Prostate gland (tissue), 2 donors: Measurements from ENCODE around the gene TMA7B. TPM values are rescaled to one million over a fixed set of nuclear protein-coding genes. Genes with fewer than 3 reads are reported as not detected.

ENCODE experiments used
- DNase-seq: peaks from one replicate; pipeline ENCODE4 v3.0.0-alpha.2; 2019; ENCODE audit warnings: low spot score
- H3K27ac ChIP-seq, 2 donors: fragments of 200-600 bp; sonication (generic); 2 replicates each; pipeline ENCODE4 v1.5.1; 2017 to 2019
- H3K27me3 ChIP-seq: fragments of 200-600 bp; sonication (generic); replicated peaks from 2 replicates; pipeline ENCODE4 v1.5.1; 2019; ENCODE audit not compliant: insufficient read depth
- H3K36me3 ChIP-seq, 2 donors: fragments of 200-600 bp; sonication (generic); 1 replicate in 1 of 2; 2 replicates in 1 of 2; pipeline versions ENCODE4 v1.5.1 to v1.8.1; 2017 to 2019
- H3K4me1 ChIP-seq: fragments of 200-600 bp; sonication (generic); replicated peaks from 2 replicates; pipeline ENCODE4 v1.5.1; 2019
- H3K4me3 ChIP-seq, 2 donors: fragments of 200-600 bp; sonication (generic); 2 replicates each; pipeline ENCODE4 v1.5.1; 2017 to 2019
- H3K9me3 ChIP-seq: fragments of 200-600 bp; sonication (generic); 2 replicates; pipeline ENCODE4 v1.5.1; 2017
- CTCF ChIP-seq, 4 experiments: fragments of 200-600 bp in 2 of 4; fragments of 450-650 bp in 2 of 4; sonication (generic) in 2 of 4; IDR thresholded peaks; 1 replicate in 3 of 4; 2 replicates in 1 of 4; pipeline ENCODE4 v1.5.1; 2016 to 2019; ENCODE audit warnings: antibody characterized with exemption in 4 of 4, mild to moderate bottlenecking in 2 of 4, moderate library complexity in 2 of 4
- POLR2A ChIP-seq: fragments of 450-650 bp; IDR thresholded peaks from one replicate; pipeline ENCODE4 v1.6.1; 2016; ENCODE audit warnings: antibody characterized with exemption, mild to moderate bottlenecking
- POLR2AphosphoS5 ChIP-seq: sonication (generic); formaldehyde crosslinking; IDR thresholded peaks from one replicate; pipeline ENCODE4 v1.6.1; 2017; ENCODE audit warnings: antibody characterized with exemption
- WGBS: methylation state at CpG from one replicate; pipeline ENCODE4 v1.1.5; 2018; 5-methylcytosine and 5-hydroxymethylcytosine counted together
- intact Hi-C: fragments of 100-400 bp; cut with DNase I; formaldehyde crosslinking; loops from one replicate; pipeline ENCODE4 v1.14.2; 2022
- total RNA-seq, 2 donors: library from RNA; depleted of rRNA; stranded (reverse); fragments of >200 nt; gene quantifications; one replicate each; pipeline ENCODE4 v1.1.0, GENCODE V29; 2016

Gene TMA7B
- total RNA-seq, 2 donors from 2014 or later, result not detected

- intact Hi-C loops, result no loop called here
- no peaks in the 10 kb centered on the region for H3K36me3 ChIP-seq
- no peaks in the 10 kb centered on the region for H3K27me3 ChIP-seq
- H3K9me3 ChIP-seq, result no peaks in the 10 kb centered on the region
- H3K27ac ChIP-seq, result peak overlapping the region; percentile 82 to 90
- peaks cover 11% of the 10 kb centered on the region for H3K4me1 ChIP-seq
- TF ChIP-seq POLR2AphosphoS5, result peak; percentile 11
- TF ChIP-seq POLR2A, result no peak
- TF ChIP-seq CTCF (IDR thresholded peaks at IDR 0.05), result no peak
- WGBS, result 29% methylated on average over 31 of the region's 35 CpGs
- DNase-seq, result no peak
- peak overlapping the region; percentile 44 to 56 for H3K4me3 ChIP-seq
Measured at GRCh38 chr22:39995393-39996252, 35.4 kb downstream of the TMA7B start.

- peak overlapping the region; percentile 82 to 90 for H3K27ac ChIP-seq
- WGBS, result 27% methylated on average over 3 of the region's 3 CpGs
- H3K27me3 ChIP-seq, result no peaks in the 10 kb centered on the region
- H3K36me3 ChIP-seq, result no peaks in the 10 kb centered on the region
- no peak for DNase-seq
- intact Hi-C loops, result no loop called here
- peaks cover 11% of the 10 kb centered on the region for H3K4me1 ChIP-seq
- H3K4me3 ChIP-seq, result peak overlapping the region; percentile 44 to 56
- TF ChIP-seq CTCF (IDR thresholded peaks at IDR 0.05), result no peak
- TF ChIP-seq POLR2A, result no peak
- no peak for TF ChIP-seq POLR2AphosphoS5
- H3K9me3 ChIP-seq, result no peaks in the 10 kb centered on the region
Measured at GRCh38 chr22:39996732-39997131, 36.5 kb downstream of the TMA7B start.

GRCh38 chr22:39997421-39997820 lies 37.2 kb downstream of the TMA7B start:
- TF ChIP-seq CTCF (IDR thresholded peaks at IDR 0.05), result no peak
- no peak for TF ChIP-seq POLR2A
- TF ChIP-seq POLR2AphosphoS5, result no peak
- H3K4me1 ChIP-seq, result peaks cover 11% of the 10 kb centered on the region
- WGBS, result 60% methylated on average over 3 of the region's 3 CpGs

GRCh38 chr22:39997939-39998726 lies 37.9 kb downstream of the TMA7B start:
- Histone ChIP-seq H3K4me3 (peak overlapping the region in 1 of 2 donors; percentile 44), H3K4me1 (peaks cover 11% of the 10 kb centered on the region)
- WGBS, result 37% methylated on average over 11 of the region's 11 CpGs

More at GRCh38 chr22:39997421-39997820, 37.2 kb downstream of the TMA7B start:
- Histone ChIP-seq H3K9me3 (no peaks in the 10 kb centered on the region), H3K4me3 (peak overlapping the region in 1 of 2 donors; percentile 44), H3K36me3 (no peaks in the 10 kb centered on the region), H3K27ac (peak overlapping the region; percentile 82 to 90), H3K27me3 (no peaks in the 10 kb centered on the region)
- no peak for DNase-seq
- intact Hi-C loops, result no loop called here

More at GRCh38 chr22:39997939-39998726, 37.9 kb downstream of the TMA7B start:
- peak overlapping the region; percentile 82 to 90 for H3K27ac ChIP-seq
- no peaks in the 10 kb centered on the region for H3K27me3 ChIP-seq
- intact Hi-C loops, result no loop called here
- TF ChIP-seq POLR2A, result peak; percentile 30
- peak; percentile 92 for TF ChIP-seq POLR2AphosphoS5
- no peak for TF ChIP-seq CTCF (IDR thresholded peaks at IDR 0.05)
- no peaks in the 10 kb centered on the region for H3K36me3 ChIP-seq
- DNase-seq, result peak; percentile 89
- H3K9me3 ChIP-seq, result no peaks in the 10 kb centered on the region
